ENCODE measurements around the gene TMTC4.

The TMTC4 gene

GRCh38 chr13:100645382-100645781, 29.2 kb downstream of the TMTC4 start:
- no peak for TF ChIP-seq CTCF (IDR thresholded peaks at IDR 0.05)
- Histone ChIP-seq H3K79me2 (no peaks in the 10 kb centered on the region), H3K4me3 (ENCODE audit: low read depth, low read length) (no peak overlapping the region), H3K9ac (no peak overlapping the region), H3K27me3 (ENCODE audit: control insufficient read depth, insufficient read depth, low read length) (no peaks in the 10 kb centered on the region), H3K9me3 (ENCODE audit: control insufficient read depth, low read length) (no peaks in the 10 kb centered on the region), H2AFZ (no peak overlapping the region), H3K4me2 (ENCODE audit: low read length) (no peak overlapping the region), H3K4me1 (no peaks in the 10 kb centered on the region), H3K36me3 (ENCODE audit: control insufficient read depth, insufficient read depth, low read length) (no peaks in the 10 kb centered on the region), H3K27ac (no peak overlapping the region)

- Histone ChIP-seq H3K4me2 (ENCODE audit: low read length) (no peak overlapping the region), H3K79me2 (no peaks in the 10 kb centered on the region), H3K4me3 (ENCODE audit: low read depth, low read length) (no peak overlapping the region), H3K9ac (no peak overlapping the region), H3K9me3 (ENCODE audit: control insufficient read depth, low read length) (no peaks in the 10 kb centered on the region), H3K36me3 (ENCODE audit: control insufficient read depth, insufficient read depth, low read length) (no peaks in the 10 kb centered on the region), H3K27me3 (ENCODE audit: control insufficient read depth, insufficient read depth, low read length) (no peaks in the 10 kb centered on the region), H3K27ac (no peak overlapping the region), H2AFZ (no peak overlapping the region), H3K4me1 (no peaks in the 10 kb centered on the region)
- no peak for TF ChIP-seq CTCF (IDR thresholded peaks at IDR 0.05)
Observed at GRCh38 chr13:100644371-100644770, 30.2 kb downstream of the TMTC4 start.

DNA sequence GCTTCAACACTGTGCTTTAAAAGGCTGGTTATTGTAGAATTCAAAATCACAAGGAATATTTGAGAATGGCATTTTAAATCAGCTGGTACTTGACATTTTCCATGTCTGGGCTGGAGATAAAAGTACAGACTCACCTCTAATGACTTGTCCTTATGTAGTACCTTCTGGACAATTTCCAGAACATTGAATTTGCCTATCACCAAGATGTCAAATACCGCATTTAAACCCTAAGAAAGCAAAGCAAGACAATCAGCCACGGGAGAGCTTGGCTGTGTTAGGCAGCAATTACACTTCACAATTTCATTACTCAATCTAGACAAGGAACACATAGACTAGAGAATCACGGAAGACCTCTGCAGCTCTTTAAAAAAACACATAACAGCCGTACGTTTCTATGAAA, 36.8 kb downstream of the TMTC4 start:
- no peak overlapping the region for H3K27ac ChIP-seq
- no peaks in the 10 kb centered on the region for H3K79me2 ChIP-seq
- no peak overlapping the region for H2AFZ ChIP-seq
- no peak overlapping the region for H3K4me3 ChIP-seq (ENCODE audit: low read depth, low read length)
- no peaks in the 10 kb centered on the region for H3K27me3 ChIP-seq (ENCODE audit: control insufficient read depth, insufficient read depth, low read length)
- H3K9ac ChIP-seq, result no peak overlapping the region
- H3K36me3 ChIP-seq (ENCODE audit: control insufficient read depth, insufficient read depth, low read length), result no peaks in the 10 kb centered on the region
- no peak for TF ChIP-seq CTCF (IDR thresholded peaks at IDR 0.05)
- H3K4me2 ChIP-seq (ENCODE audit: low read length), result no peak overlapping the region
- H3K4me1 ChIP-seq, result no peaks in the 10 kb centered on the region
- no peaks in the 10 kb centered on the region for H3K9me3 ChIP-seq (ENCODE audit: control insufficient read depth, low read length)

DNA sequence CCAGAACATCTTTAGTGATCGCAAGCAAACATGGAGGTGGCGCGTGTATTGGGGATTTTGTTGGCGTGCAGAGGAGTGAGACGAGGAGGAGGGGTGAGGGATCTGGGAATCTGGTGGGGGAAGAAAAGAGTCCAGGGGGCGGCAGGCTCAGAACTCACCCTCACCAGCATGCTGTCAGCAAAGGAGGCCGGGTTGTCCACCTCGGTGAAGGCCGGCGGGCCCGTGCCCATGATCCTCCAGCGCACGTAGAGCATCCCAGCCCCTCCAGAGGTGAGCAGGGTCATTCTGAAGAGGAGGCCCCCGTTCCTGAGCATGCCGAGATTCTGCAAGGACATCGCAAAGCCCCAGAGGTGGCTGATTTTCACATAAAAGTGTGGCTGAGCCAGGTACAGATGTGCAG, 37.2 kb downstream of the TMTC4 start:
- H3K36me3 ChIP-seq (ENCODE audit: control insufficient read depth, insufficient read depth, low read length), result no peaks in the 10 kb centered on the region
- no peak overlapping the region for H3K9ac ChIP-seq
- H3K9me3 ChIP-seq (ENCODE audit: control insufficient read depth, low read length), result no peaks in the 10 kb centered on the region
- TF ChIP-seq CTCF (IDR thresholded peaks at IDR 0.05), result no peak
- H3K4me3 ChIP-seq (ENCODE audit: low read depth, low read length), result no peak overlapping the region
- H3K79me2 ChIP-seq, result no peaks in the 10 kb centered on the region
- H3K27ac ChIP-seq, result no peak overlapping the region
- H2AFZ ChIP-seq, result no peak overlapping the region
- H3K27me3 ChIP-seq (ENCODE audit: control insufficient read depth, insufficient read depth, low read length), result no peaks in the 10 kb centered on the region
- no peak overlapping the region for H3K4me2 ChIP-seq (ENCODE audit: low read length)
- H3K4me1 ChIP-seq, result no peaks in the 10 kb centered on the region

DNA sequence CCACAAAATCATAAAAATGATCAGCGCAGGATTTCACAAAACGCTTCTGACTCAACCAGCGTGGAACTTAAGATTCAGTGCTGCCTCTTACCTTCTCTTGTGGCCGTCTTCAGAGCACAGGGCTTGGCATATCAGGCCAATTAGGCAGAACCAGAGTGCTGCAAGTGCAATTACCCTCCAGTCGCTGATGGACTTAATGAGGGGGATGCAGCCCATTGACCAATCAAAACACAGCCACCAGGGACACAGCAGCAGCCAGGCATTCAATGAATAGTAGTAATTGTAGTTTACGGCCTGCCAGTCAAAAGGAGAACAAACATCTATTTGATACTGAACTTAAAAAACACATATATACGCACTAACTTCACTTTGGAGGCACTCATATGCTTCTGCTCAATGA, 38.2 kb downstream of the TMTC4 start:
- Histone ChIP-seq H3K36me3 (ENCODE audit: control insufficient read depth, insufficient read depth, low read length) (no peaks in the 10 kb centered on the region), H3K27me3 (ENCODE audit: control insufficient read depth, insufficient read depth, low read length) (no peaks in the 10 kb centered on the region), H3K9me3 (ENCODE audit: control insufficient read depth, low read length) (no peaks in the 10 kb centered on the region), H3K9ac (no peak overlapping the region), H2AFZ (no peak overlapping the region), H3K4me1 (no peaks in the 10 kb centered on the region), H3K79me2 (no peaks in the 10 kb centered on the region), H3K4me3 (ENCODE audit: low read depth, low read length) (no peak overlapping the region), H3K4me2 (ENCODE audit: low read length) (no peak overlapping the region), H3K27ac (no peak overlapping the region)
- no peak for TF ChIP-seq CTCF (IDR thresholded peaks at IDR 0.05)

Measured in parathyroid adenoma (tissue), 2 donors.